HCT116 (cell line): Measurements from ENCODE around the gene TSPYL6. TPM values are rescaled to one million over a fixed set of nuclear protein-coding genes. Genes with fewer than 3 reads are reported as not detected.

Experiments used
- ATAC-seq: fragments of 200-7000 bp; cut with Tn5 transposase; 2 replicates; pipeline ENCODE4 v1.9.1; 2020; ENCODE audit warnings: mild to moderate bottlenecking, moderate library complexity
- BruUV-seq: library from RNA; stranded (reverse); fragments of 400-500 nt; replicated peaks from 2 replicates; lab custom pipeline; 2021; lab: Mats Ljungman, UMichigan
- CTCF ChIA-PET: fragments of 300-600 bp; sonication (Branson Sonifier 250); formaldehyde crosslinking; loops from one replicate; lab custom pipeline; 2021; ENCODE audit warnings: antibody characterized with exemption; lab: Charles Lee
- POLR2A ChIA-PET: fragments of 300-600, 350-600 bp; sonication (Branson Sonifier 250); formaldehyde crosslinking; loops from one replicate; lab custom pipeline; 2021; ENCODE audit warnings: antibody characterized with exemption; lab: Charles Lee
- RAD21 ChIA-PET, 2 experiments: fragments of 300-600 bp; sonication (Branson Sonifier 250); formaldehyde crosslinking; loops; one replicate each; lab custom pipeline; 2023; ENCODE audit warnings: low total read pairs in 2 of 2; ENCODE audit not compliant: uncharacterized antibody in 2 of 2, unreplicated experiment in 2 of 2, low non-redundant PET in 1 of 2; lab: Charles Lee
- DNase-seq: peaks from one replicate; pipeline ENCODE4 v3.0.0-alpha.2; 2010; ENCODE audit warnings: low read depth, low spot score
- H2AFZ ChIP-seq: fragments of 200-600 bp; shearing (Covaris generic), sonication (generic); 2 replicates; pipeline ENCODE4 v1.6.1; 2017; ENCODE audit warnings: low read depth, mixed run types, mixed read lengths, antibody characterized with exemption, low read length; ENCODE audit not compliant: poor library complexity, severe bottlenecking
- H3K27ac ChIP-seq: 2 replicates; pipeline ENCODE4 v1.5.1; 2012; ENCODE audit warnings: low read depth, low read length
- H3K27me3 ChIP-seq: fragments of 200-600 bp; sonication (generic); 2 replicates; pipeline ENCODE4 v1.6.1; 2016; ENCODE audit warnings: mixed run types, low read length, mixed read lengths; ENCODE audit not compliant: insufficient read depth
- H3K36me3 ChIP-seq, 2 experiments: fragments of 200-500 bp in 1 of 2; fragments of 200-600 bp in 1 of 2; sonication (Bioruptor generic) in 1 of 2; sonication (generic) in 1 of 2; 2 replicates each; pipeline versions ENCODE4 v1.5.1 to v1.6.1; 2014 to 2016; ENCODE audit warnings: low read length in 2 of 2, inconsistent platforms in 1 of 2, mixed read lengths in 1 of 2, mixed run types in 1 of 2; ENCODE audit not compliant: insufficient read depth in 2 of 2, control insufficient read depth in 1 of 2
- H3K4me1 ChIP-seq, 2 experiments: fragments of 200-600 bp in 1 of 2; sonication (generic) in 1 of 2; 2 replicates each; pipeline versions ENCODE4 v1.5.1 to v1.6.1; 2012 to 2017; ENCODE audit warnings: low read length in 2 of 2, inconsistent platforms in 1 of 2, mild to moderate bottlenecking in 1 of 2, mixed read lengths in 1 of 2, mixed run types in 1 of 2, moderate library complexity in 1 of 2; ENCODE audit not compliant: insufficient read depth in 2 of 2, control insufficient read depth in 1 of 2
- H3K4me2 ChIP-seq: fragments of 200-600 bp; sonication (generic); 2 replicates; pipeline ENCODE4 v1.6.1; 2017; ENCODE audit warnings: mixed run types, low read length, mixed read lengths
- H3K4me3 ChIP-seq, 2 experiments: fragments of 200-600 bp in 1 of 2; sonication (generic) in 1 of 2; replicated peaks in 1 of 2; 2 replicates each; pipeline ENCODE4 v1.5.1; 2011 to 2016; ENCODE audit warnings: low read length in 2 of 2, control low read depth in 1 of 2, low read depth in 1 of 2, mild to moderate bottlenecking in 1 of 2, mixed read lengths in 1 of 2, mixed run types in 1 of 2
- H3K79me2 ChIP-seq: fragments of 200-600 bp; sonication (generic); 2 replicates; pipeline ENCODE4 v1.6.1; 2017; ENCODE audit warnings: mild to moderate bottlenecking, mixed run types, low read length, moderate library complexity, mixed read lengths; ENCODE audit not compliant: insufficient read depth
- H3K9ac ChIP-seq: fragments of 200-600 bp; sonication (generic); 2 replicates; pipeline ENCODE4 v1.6.1; 2016; ENCODE audit warnings: low read length, mixed read lengths
- H3K9me2 ChIP-seq: fragments of 200-600 bp; sonication (generic), shearing (Covaris generic); 2 replicates; pipeline ENCODE4 v1.6.1; 2017; ENCODE audit warnings: mixed run types, mild to moderate bottlenecking, moderate library complexity; ENCODE audit not compliant: insufficient read depth
- H3K9me3 ChIP-seq, 2 experiments: fragments of 200-500 bp in 1 of 2; fragments of 200-600 bp in 1 of 2; sonication (Bioruptor generic) in 1 of 2; sonication (generic) in 1 of 2; 2 replicates each; pipeline ENCODE4 v1.6.1; 2014 to 2017; ENCODE audit warnings: low read length in 2 of 2, mixed read lengths in 2 of 2, inconsistent platforms in 1 of 2, low read depth in 1 of 2, mild to moderate bottlenecking in 1 of 2, mixed run types in 1 of 2, moderate library complexity in 1 of 2; ENCODE audit not compliant: control insufficient read depth in 1 of 2, insufficient read depth in 1 of 2
- H4K20me1 ChIP-seq: fragments of 200-600 bp; sonication (generic), shearing (Covaris generic); 2 replicates; pipeline ENCODE4 v1.6.1; 2017; ENCODE audit warnings: mixed run types, mild to moderate bottlenecking, moderate library complexity; ENCODE audit not compliant: insufficient read depth
- ATF3 ChIP-seq: IDR thresholded peaks from 2 replicates; pipeline ENCODE4 v1.6.1; 2012
- CEBPB ChIP-seq: IDR thresholded peaks from 2 replicates; pipeline ENCODE4 v1.6.1; 2012; ENCODE audit warnings: low read depth
- EGR1 ChIP-seq: IDR thresholded peaks from 2 replicates; pipeline ENCODE4 v1.6.1; 2012; ENCODE audit warnings: low read depth
- EZH2 ChIP-seq: fragments of 200-600 bp; sonication (generic); IDR thresholded peaks from 2 replicates; pipeline ENCODE4 v1.6.1; 2017; ENCODE audit warnings: antibody characterized with exemption, mixed run types
- JUND ChIP-seq: IDR thresholded peaks from 2 replicates; pipeline ENCODE4 v1.6.1; 2012
- MAX ChIP-seq: IDR thresholded peaks from 2 replicates; pipeline ENCODE4 v1.6.1; 2012
- RAD21 ChIP-seq: IDR thresholded peaks from 2 replicates; pipeline ENCODE4 v1.6.1; 2012; ENCODE audit warnings: low read depth, mild to moderate bottlenecking
- REST ChIP-seq: IDR thresholded peaks from 2 replicates; pipeline ENCODE4 v1.6.1; 2012; ENCODE audit warnings: low read depth
- ZBTB33 ChIP-seq: IDR thresholded peaks from 2 replicates; pipeline ENCODE4 v1.6.1; 2011; ENCODE audit warnings: mild to moderate bottlenecking, low read length, moderate library complexity; ENCODE audit not compliant: insufficient replicate concordance; ENCODE audit errors: extremely low read depth
- ZFX ChIP-seq: fragments of 450-650 bp; IDR thresholded peaks from 2 replicates; pipeline ENCODE4 v1.6.1; 2017
- ZNF274 ChIP-seq: fragments of 200-500 bp; sonication (Bioruptor generic); IDR thresholded peaks from 2 replicates; pipeline ENCODE4 v1.6.1; 2014; ENCODE audit warnings: mild to moderate bottlenecking, low read depth, low read length, inconsistent platforms
- intact Hi-C: fragments of 100-400 bp; cut with micrococcal nuclease; formaldehyde crosslinking; loops from 2 replicates; pipeline ENCODE4 v1.10.0; 2022
- total RNA-seq: library from RNA; stranded (reverse); gene quantifications from one replicate; pipeline ENCODE4 v1.2.1, GENCODE V29; 2021; ENCODE audit not compliant: unreplicated experiment

TSPYL6 gene
- total RNA-seq, 1 experiment from 2014 or later, result not detected

- Histone ChIP-seq H3K4me3 (no peak overlapping the region), H3K9me3 (no peaks in the 10 kb centered on the region), H3K27ac (no peak overlapping the region), H2AFZ (no peak overlapping the region), H3K79me2 (no peaks in the 10 kb centered on the region), H4K20me1 (no peaks in the 10 kb centered on the region), H3K9ac (no peak overlapping the region), H3K9me2 (no peaks in the 10 kb centered on the region), H3K27me3 (no peaks in the 10 kb centered on the region), H3K36me3 (no peaks in the 10 kb centered on the region), H3K4me1 (no peaks in the 10 kb centered on the region), H3K4me2 (no peak overlapping the region)
- intact Hi-C loops, result no loop called here
- RAD21 ChIA-PET, result no interaction called here
- ATAC-seq (no peak), DNase-seq (no peak)
- TF ChIP-seq EZH2 (no peak), JUND (no peak), EGR1 (no peak), RAD21 (no peak), ZFX (no peak), REST (no peak), ZBTB33 (no peak), ZNF274 (no peak), MAX (no peak), ATF3 (no peak), CEBPB (no peak)
- no TSS peak for BruUV-seq
- CTCF ChIA-PET, result interaction anchor here (1.1 kb wide), 1 partner anchor 10 kb away, joined by 3 read pairs; no protein-coding TSS in a partner anchor
- POLR2A ChIA-PET, result no interaction called here
Measured at GRCh38 chr2:54208364-54209240, 47.4 kb downstream of the TSPYL6 start.
